ENCODE data around the gene KLF2. TPM values are rescaled to one million over a fixed set of nuclear protein-coding genes. Genes with fewer than 3 reads are reported as not detected.

The KLF2 gene
- total RNA-seq, 1 donor from 2014 or later: 177 TPM

GRCh38 chr19:16361926-16362325 lies 37.3 kb downstream of the KLF2 start:
- intact Hi-C loops (cut with micrococcal nuclease): loop anchor here (10.0 kb wide), 1 partner anchor 527 kb away; no protein-coding TSS in a partner anchor

GRCh38 chr19:16363133-16363851 lies 38.7 kb downstream of the KLF2 start:
- intact Hi-C loops (cut with micrococcal nuclease): loop anchor here (10.0 kb wide), 1 partner anchor 528 kb away; no protein-coding TSS in a partner anchor

- intact Hi-C loops (cut with micrococcal nuclease): loop anchor here (10.0 kb wide), 1 partner anchor 529 kb away; no protein-coding TSS in a partner anchor
Measured at GRCh38 chr19:16363852-16364230, 39.2 kb downstream of the KLF2 start.

- intact Hi-C loops (cut with micrococcal nuclease): loop anchor here (10.0 kb wide), 1 partner anchor 530 kb away; no protein-coding TSS in a partner anchor
Measured at GRCh38 chr19:16364231-16364865, 39.7 kb downstream of the KLF2 start.

- intact Hi-C loops (cut with micrococcal nuclease): loop anchor here (10.0 kb wide), 1 partner anchor 531 kb away; no protein-coding TSS in a partner anchor
Measured at GRCh38 chr19:16365300-16365996, 40.8 kb downstream of the KLF2 start.

- intact Hi-C loops (cut with micrococcal nuclease): loop anchor here (1.0 to 10.0 kb wide), 5 partner anchors 24 to 899 kb away; partner anchors contain the start of gene KLF2
Measured at GRCh38 chr19:16366056-16366432, 41.4 kb downstream of the KLF2 start.

- intact Hi-C loops (cut with micrococcal nuclease): loop anchor here (1.0 to 10.0 kb wide), 6 partner anchors 24 to 900 kb away; partner anchors contain the start of gene KLF2
Measured at GRCh38 chr19:16366433-16367260, 42.0 kb downstream of the KLF2 start.

GRCh38 chr19:16367261-16367683 lies 42.6 kb downstream of the KLF2 start:
- intact Hi-C loops (cut with micrococcal nuclease): loop anchor here (1.0 to 10.0 kb wide), 3 partner anchors 28 to 900 kb away; no protein-coding TSS in a partner anchor

GRCh38 chr19:16368385-16369305 lies 44.0 kb downstream of the KLF2 start:
- intact Hi-C loops (cut with micrococcal nuclease): loop anchor here (10.0 kb wide), 1 partner anchor 534 kb away; no protein-coding TSS in a partner anchor

GRCh38 chr19:16369306-16369663 lies 44.7 kb downstream of the KLF2 start:
- intact Hi-C loops (cut with micrococcal nuclease): loop anchor here (10.0 kb wide), 1 partner anchor 534 kb away; no protein-coding TSS in a partner anchor

GRCh38 chr19:16369664-16370576 lies 45.3 kb downstream of the KLF2 start:
- intact Hi-C loops (cut with micrococcal nuclease): loop anchor here (2.0 to 10.0 kb wide), 4 partner anchors 173 to 1243 kb away; partner anchors contain the start of gene AP1M1

GRCh38 chr19:16370641-16371391 lies 46.2 kb downstream of the KLF2 start:
- intact Hi-C loops (cut with micrococcal nuclease): loop anchor here (1.0 to 5.0 kb wide), 7 partner anchors 11 to 1244 kb away; partner anchors contain the start of gene AP1M1

- intact Hi-C loops (cut with micrococcal nuclease): loop anchor here (1.0 to 5.0 kb wide), 7 partner anchors 11 to 1244 kb away; partner anchors contain the start of gene AP1M1
Measured at GRCh38 chr19:16371540-16371986, 46.9 kb downstream of the KLF2 start.

GRCh38 chr19:16372065-16372915 lies 47.7 kb downstream of the KLF2 start:
- intact Hi-C loops (cut with micrococcal nuclease): loop anchor here (2.0 to 5.0 kb wide), 3 partner anchors 175 to 1245 kb away; partner anchors contain the start of gene AP1M1

- intact Hi-C loops (cut with micrococcal nuclease): loop anchor here (2.0 to 5.0 kb wide), 3 partner anchors 176 to 1246 kb away; partner anchors contain the start of gene AP1M1
Measured at GRCh38 chr19:16373079-16373478, 48.5 kb downstream of the KLF2 start.

GRCh38 chr19:16373532-16373931 lies 48.9 kb downstream of the KLF2 start:
- intact Hi-C loops (cut with micrococcal nuclease): loop anchor here (2.0 to 5.0 kb wide), 3 partner anchors 176 to 1246 kb away; partner anchors contain the start of gene AP1M1

All from T-helper 1 cell treated with Interleukin-12 subunit alpha and Interleukin-12 subunit beta and Interleukin-4 antibody, amounts not matched to agents 30 ng/mL and 1 ng/mL, for 36 hours (primary cell).